CD14-positive monocyte (primary cell): ENCODE results near the gene NID2. TPM values are rescaled to one million over a fixed set of nuclear protein-coding genes. Genes with fewer than 3 reads are reported as not detected.

Experiments
- DNase-seq, 3 donors: peaks; one replicate each; pipeline ENCODE4 v3.0.0-alpha.2; 2011 to 2022
- H2AFZ ChIP-seq: 2 replicates; pipeline ENCODE4 v1.6.0; 2012; ENCODE audit warnings: mild to moderate bottlenecking, low read depth, low read length, inconsistent platforms; ENCODE audit not compliant: insufficient read depth, poor library complexity, severe bottlenecking
- H3K27ac ChIP-seq, 2 donors: 1 replicate in 1 of 2; 2 replicates in 1 of 2; pipeline ENCODE4 v1.5.1; 2012 to 2013; ENCODE audit warnings: low read length in 2 of 2, control low read depth in 1 of 2, inconsistent platforms in 1 of 2, low read depth in 1 of 2, mild to moderate bottlenecking in 1 of 2
- H3K27me3 ChIP-seq, 2 donors: one replicate each; pipeline versions ENCODE4 v1.6.0 to v1.6.1; 2011 to 2013; ENCODE audit warnings: low read length in 2 of 2; ENCODE audit not compliant: control insufficient read depth in 2 of 2, insufficient read depth in 2 of 2
- H3K36me3 ChIP-seq, 2 donors: replicated peaks in 1 of 2; 1 replicate in 1 of 2; 2 replicates in 1 of 2; pipeline versions ENCODE4 v1.5.1 to v1.6.1; 2012 to 2013; ENCODE audit warnings: low read length in 2 of 2, control low read depth in 1 of 2, inconsistent platforms in 1 of 2, mild to moderate bottlenecking in 1 of 2; ENCODE audit not compliant: insufficient read depth in 2 of 2, control insufficient read depth in 1 of 2
- H3K4me1 ChIP-seq, 2 donors: 1 replicate in 1 of 2; 2 replicates in 1 of 2; pipeline versions ENCODE4 v1.5.1 to v1.6.1; 2012 to 2013; ENCODE audit warnings: low read length in 2 of 2, control low read depth in 1 of 2, inconsistent platforms in 1 of 2, mild to moderate bottlenecking in 1 of 2, moderate library complexity in 1 of 2; ENCODE audit not compliant: insufficient read depth in 2 of 2, control insufficient read depth in 1 of 2
- H3K4me2 ChIP-seq: replicated peaks from 2 replicates; pipeline ENCODE3; 2012; ENCODE audit warnings: low read length, moderate library complexity, mild to moderate bottlenecking; ENCODE audit not compliant: poor library complexity, severe bottlenecking; ENCODE audit errors: extremely low read depth
- H3K4me3 ChIP-seq, 3 experiments: fragments of 200-600 bp in 1 of 3; sonication (generic) in 1 of 3; replicated peaks in 1 of 3; 1 replicate in 2 of 3; 2 replicates in 1 of 3; pipeline ENCODE4 v1.5.1; 2011 to 2013; ENCODE audit warnings: low read length in 3 of 3, mild to moderate bottlenecking in 3 of 3, control low read depth in 2 of 3, low read depth in 2 of 3, inconsistent platforms in 1 of 3, moderate library complexity in 1 of 3
- H3K79me2 ChIP-seq: 2 replicates; pipeline ENCODE4 v1.6.0; 2012; ENCODE audit warnings: mild to moderate bottlenecking, control low read depth, inconsistent platforms, low read length, moderate library complexity; ENCODE audit not compliant: insufficient read depth
- H3K9ac ChIP-seq: 2 replicates; pipeline ENCODE4 v1.6.0; 2017; ENCODE audit warnings: low read length, mild to moderate bottlenecking; ENCODE audit not compliant: insufficient read depth, poor library complexity, severe bottlenecking
- H3K9me3 ChIP-seq, 2 donors: replicated peaks in 1 of 2; 1 replicate in 1 of 2; 2 replicates in 1 of 2; pipeline versions ENCODE4 v1.5.1 to v1.6.1; 2012 to 2013; ENCODE audit warnings: low read length in 2 of 2, control low read depth in 1 of 2; ENCODE audit not compliant: control insufficient read depth in 1 of 2, insufficient read depth in 1 of 2
- H4K20me1 ChIP-seq: 2 replicates; pipeline ENCODE4 v1.6.0; 2012; ENCODE audit warnings: mild to moderate bottlenecking, low read length, control low read depth, moderate library complexity; ENCODE audit not compliant: insufficient read depth
- H3K27ac Mint-ChIP-seq, 7 donors: one replicate each; pipeline ENCODE4 v1.8.0; 2020; ENCODE audit warnings: mild to moderate bottlenecking in 7 of 7, mixed read lengths in 7 of 7, moderate library complexity in 6 of 7, inconsistent platforms in 2 of 7
- H3K27me3 Mint-ChIP-seq, 3 donors: one replicate each; pipeline ENCODE4 v1.8.0; 2021 to 2022; ENCODE audit warnings: low read depth in 3 of 3, mild to moderate bottlenecking in 3 of 3, mixed read lengths in 3 of 3, moderate library complexity in 3 of 3, inconsistent platforms in 1 of 3
- H3K36me3 Mint-ChIP-seq, 2 donors: one replicate each; pipeline ENCODE4 v1.8.0; 2020; ENCODE audit warnings: mixed read lengths in 2 of 2, inconsistent platforms in 1 of 2, mild to moderate bottlenecking in 1 of 2
- H3K4me1 Mint-ChIP-seq: one replicate; pipeline ENCODE4 v1.8.0; 2020; ENCODE audit warnings: mild to moderate bottlenecking, mixed read lengths
- H3K4me3 Mint-ChIP-seq, 2 donors: one replicate each; pipeline ENCODE4 v1.8.0; 2020; ENCODE audit warnings: mild to moderate bottlenecking in 2 of 2, mixed read lengths in 2 of 2, moderate library complexity in 1 of 2
- H3K9me3 Mint-ChIP-seq, 7 donors: one replicate each; pipeline ENCODE4 v1.8.0; 2020 to 2022; ENCODE audit warnings: mixed read lengths in 7 of 7, mild to moderate bottlenecking in 6 of 7, moderate library complexity in 6 of 7, inconsistent platforms in 2 of 7
- WGBS: methylation state at CpG from one replicate; pipeline ENCODE4 v1.1.5; 2013; ENCODE audit warnings: missing lambda C conversion rate; ENCODE audit not compliant: insufficient coverage; 5-methylcytosine and 5-hydroxymethylcytosine counted together
- intact Hi-C, 2 donors: fragments of 100-400 bp; cut with micrococcal nuclease; formaldehyde crosslinking; loops; one replicate each; pipeline versions ENCODE4 v1.15.0 to v1.15.1; 2023
- polyA plus RNA-seq, 3 donors: library from polyadenylated mRNA; depleted of rRNA in 1 of 3; unstranded in 2 of 3; stranded (reverse) in 1 of 3; fragments of 300-500 nt in 2 of 3; fragments of >200 nt in 1 of 3; fragmentation: Illumina TruSeq in 2 of 3; gene quantifications; 1 replicate in 2 of 3; 2 replicates in 1 of 3; pipeline ENCODE4 v1.2.3, GENCODE V29; 2012 to 2021
- TF ChIP-seq, protein P1 (sequence below): fragments of 200-600 bp; IDR thresholded peaks from one replicate; pipeline ENCODE4 v1.8.0; 2022; ENCODE audit warnings: antibody characterized with exemption, mild to moderate bottlenecking

Gene NID2
- polyA plus RNA-seq, 3 donors: not detected

DNA sequence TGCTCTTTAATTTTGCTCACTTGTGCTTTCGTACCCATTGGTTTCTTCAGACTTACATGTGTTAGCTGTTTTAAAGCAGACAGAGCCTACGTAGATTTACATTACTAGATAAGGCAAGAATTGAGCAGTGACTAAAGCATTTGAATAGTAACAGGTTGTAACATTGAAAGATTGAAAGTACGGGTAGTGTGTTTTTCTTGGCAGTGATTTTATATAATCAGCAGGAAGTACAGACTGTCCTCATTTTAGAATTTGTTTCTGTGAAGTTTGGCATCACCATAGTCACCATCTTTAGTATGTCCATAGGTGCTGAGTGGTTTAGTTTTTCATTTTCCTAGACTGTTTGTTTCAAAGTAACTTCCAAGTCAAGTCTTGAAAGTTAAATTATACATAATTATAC lies 65.5 kb downstream of the NID2 start:
- H2AFZ ChIP-seq: no peak overlapping the region
- no peaks in the 10 kb centered on the region for H3K4me1 Mint-ChIP-seq
- no peak overlapping the region for H3K27ac Mint-ChIP-seq
- no peaks in the 10 kb centered on the region for H3K79me2 ChIP-seq
- no peak overlapping the region for H3K4me3 ChIP-seq
- peaks cover 88% of the 10 kb centered on the region in 2 donors for H3K36me3 Mint-ChIP-seq
- H3K9me3 ChIP-seq: no peaks in the 10 kb centered on the region
- no peaks in the 10 kb centered on the region for H3K27me3 ChIP-seq
- no peak for DNase-seq
- 100% methylated on average over 2 of the region's 3 CpGs for WGBS
- no peaks in the 10 kb centered on the region for H3K27me3 Mint-ChIP-seq
- H4K20me1 ChIP-seq: no peaks in the 10 kb centered on the region
- TF ChIP-seq, protein P1, sequence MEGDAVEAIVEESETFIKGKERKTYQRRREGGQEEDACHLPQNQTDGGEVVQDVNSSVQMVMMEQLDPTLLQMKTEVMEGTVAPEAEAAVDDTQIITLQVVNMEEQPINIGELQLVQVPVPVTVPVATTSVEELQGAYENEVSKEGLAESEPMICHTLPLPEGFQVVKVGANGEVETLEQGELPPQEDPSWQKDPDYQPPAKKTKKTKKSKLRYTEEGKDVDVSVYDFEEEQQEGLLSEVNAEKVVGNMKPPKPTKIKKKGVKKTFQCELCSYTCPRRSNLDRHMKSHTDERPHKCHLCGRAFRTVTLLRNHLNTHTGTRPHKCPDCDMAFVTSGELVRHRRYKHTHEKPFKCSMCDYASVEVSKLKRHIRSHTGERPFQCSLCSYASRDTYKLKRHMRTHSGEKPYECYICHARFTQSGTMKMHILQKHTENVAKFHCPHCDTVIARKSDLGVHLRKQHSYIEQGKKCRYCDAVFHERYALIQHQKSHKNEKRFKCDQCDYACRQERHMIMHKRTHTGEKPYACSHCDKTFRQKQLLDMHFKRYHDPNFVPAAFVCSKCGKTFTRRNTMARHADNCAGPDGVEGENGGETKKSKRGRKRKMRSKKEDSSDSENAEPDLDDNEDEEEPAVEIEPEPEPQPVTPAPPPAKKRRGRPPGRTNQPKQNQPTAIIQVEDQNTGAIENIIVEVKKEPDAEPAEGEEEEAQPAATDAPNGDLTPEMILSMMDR: no peak
- no peaks in the 10 kb centered on the region for H3K9me3 Mint-ChIP-seq
- H3K36me3 ChIP-seq: peaks cover 99 to 100% of the 10 kb centered on the region in 2 donors
- H3K4me3 Mint-ChIP-seq: no peak overlapping the region
- H3K27ac ChIP-seq: no peak overlapping the region
- intact Hi-C loops: no loop called here
- H3K4me2 ChIP-seq: no peak overlapping the region
- H3K9ac ChIP-seq: no peak overlapping the region
- H3K4me1 ChIP-seq: no peaks in the 10 kb centered on the region

DNA sequence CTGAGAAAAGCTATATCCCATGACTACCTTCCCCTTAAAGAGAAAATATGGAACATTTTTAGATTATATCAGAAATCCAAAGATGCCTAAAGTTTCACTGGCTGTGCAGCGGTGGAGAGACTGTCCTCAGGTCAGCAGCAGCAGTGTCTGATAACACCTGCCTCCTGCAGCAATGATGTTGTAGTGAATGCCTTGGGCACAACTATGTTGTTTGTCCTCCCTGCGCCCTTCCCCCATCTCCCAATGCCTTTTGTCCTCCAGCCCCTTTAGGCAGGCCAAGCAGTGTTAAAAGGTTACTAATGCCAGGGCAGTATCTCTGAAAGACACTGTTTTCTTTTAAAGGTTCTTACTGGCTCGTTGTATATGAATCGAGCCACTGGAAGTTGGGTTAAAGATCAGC lies 66.3 kb downstream of the NID2 start:
- H3K9ac ChIP-seq: no peak overlapping the region
- H3K36me3 ChIP-seq: peaks cover 94 to 100% of the 10 kb centered on the region in 2 donors
- H3K27me3 ChIP-seq: no peaks in the 10 kb centered on the region
- Mint-ChIP-seq H3K27ac (no peak overlapping the region), H3K9me3 (no peaks in the 10 kb centered on the region), H3K4me3 (no peak overlapping the region), H3K27me3 (no peaks in the 10 kb centered on the region), H3K36me3 (peaks cover 84% of the 10 kb centered on the region in 2 donors), H3K4me1 (no peaks in the 10 kb centered on the region)
- H4K20me1 ChIP-seq: no peaks in the 10 kb centered on the region
- no peaks in the 10 kb centered on the region for H3K9me3 ChIP-seq
- H3K27ac ChIP-seq: no peak overlapping the region
- H3K4me3 ChIP-seq: no peak overlapping the region
- no peaks in the 10 kb centered on the region for H3K4me1 ChIP-seq
- intact Hi-C loops: no loop called here
- no peak overlapping the region for H2AFZ ChIP-seq
- TF ChIP-seq, protein P1: no peak
- H3K79me2 ChIP-seq: no peaks in the 10 kb centered on the region
- no peak overlapping the region for H3K4me2 ChIP-seq
- 83% methylated on average over 1 of the region's 4 CpGs for WGBS
- no peak for DNase-seq
